Activated effector memory CD4-positive, alpha-beta T cell treated with anti-CD3 and anti-CD28 coated beads, Interleukin-2, amount 50 U/mL, for 16 hours (primary cell): ENCODE data around the gene KIFC3.
A peak's percentile ranks its signal among the peaks of the same experiment; 100 is the strongest.
"Not testable (repeated sequence)": the region's sequence is repeated elsewhere in the genome, so short reads cannot be mapped to it uniquely, and the experiment has no call there.

Experiments used
- DNase-seq: peaks from one replicate; pipeline ENCODE4 v3.0.0-alpha.2; 2020

The KIFC3 gene

DNA sequence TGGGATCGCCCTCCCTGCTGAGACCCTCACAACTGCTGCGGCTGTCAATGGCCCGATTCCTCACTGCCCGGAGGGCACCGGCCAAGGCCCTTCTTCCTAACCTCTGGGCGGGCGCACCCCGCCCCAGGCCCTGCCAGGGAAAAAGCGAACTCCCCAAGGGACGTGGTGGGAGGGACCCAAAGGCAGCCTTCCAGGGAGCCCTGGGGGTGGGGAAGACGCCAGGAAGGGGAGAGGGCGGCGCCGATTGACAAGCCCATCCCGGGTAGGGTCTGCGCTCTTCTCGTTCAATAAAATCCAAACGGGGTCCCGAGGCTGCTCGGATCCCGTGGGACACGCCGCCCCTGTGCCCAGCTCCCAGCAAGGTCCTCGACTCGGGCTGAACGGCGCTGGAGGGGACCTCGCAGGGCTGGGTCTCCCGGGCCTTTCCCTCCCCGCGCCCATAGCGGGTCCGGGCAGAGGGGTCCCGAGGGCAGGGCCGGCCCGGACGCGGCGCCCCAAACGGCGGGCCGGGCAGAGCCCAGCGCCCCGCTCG, 416 bp downstream of the KIFC3 start:
- DNase-seq: no peak

- no peak for DNase-seq
These were observed 1.0 kb downstream of the KIFC3 start for GRCh38 chr16:57801098-57801808.

DNA sequence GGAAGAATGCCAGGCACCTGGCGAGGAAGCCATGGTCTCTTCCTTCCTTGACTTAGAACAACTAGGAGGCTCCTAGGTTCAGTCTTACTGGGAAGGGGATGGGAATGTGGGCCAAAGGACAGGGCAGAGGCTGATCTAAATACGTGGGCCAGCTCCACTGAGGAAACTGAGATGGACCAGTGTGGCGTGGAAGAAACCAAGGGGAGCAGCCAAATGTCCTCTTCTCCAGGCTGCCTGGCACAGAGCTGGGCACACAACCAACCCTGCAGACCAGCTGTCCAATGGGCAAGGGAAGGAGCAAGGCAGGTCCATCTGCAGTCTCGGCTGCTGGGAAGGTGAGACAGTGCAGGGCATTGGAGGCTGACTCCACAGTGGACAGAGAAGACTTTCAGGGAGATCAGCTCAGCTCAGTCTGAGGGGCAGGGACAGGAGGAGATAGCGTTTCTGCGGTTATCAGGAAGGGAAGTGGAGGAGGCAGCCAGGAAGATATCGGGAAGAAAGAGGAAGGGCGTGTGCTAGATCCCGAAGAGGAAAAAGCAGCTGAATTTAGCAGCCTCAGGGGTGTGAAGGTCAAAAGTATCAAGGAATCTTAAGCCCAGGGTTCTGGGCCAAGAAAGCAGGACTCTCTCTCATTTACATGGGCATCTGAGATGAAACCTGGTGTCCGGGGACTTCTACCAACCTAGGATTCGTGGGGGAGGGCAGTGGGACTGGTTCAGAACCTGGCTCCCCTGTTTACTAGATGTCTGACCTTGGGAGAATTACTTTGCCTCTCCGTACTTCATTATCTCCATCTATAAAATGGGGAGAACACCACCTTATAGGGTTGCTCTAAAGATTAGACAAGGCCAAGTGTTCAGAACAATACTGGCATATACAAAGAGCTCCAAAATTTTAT, 1.8 kb downstream of the KIFC3 start:
- DNase-seq: no peak

- DNase-seq: no peak
These were observed 2.6 kb downstream of the KIFC3 start for GRCh38 chr16:57799600-57800199.

GRCh38 chr16:57798953-57799599, 3.2 kb downstream of the KIFC3 start:
- no peak for DNase-seq

DNA sequence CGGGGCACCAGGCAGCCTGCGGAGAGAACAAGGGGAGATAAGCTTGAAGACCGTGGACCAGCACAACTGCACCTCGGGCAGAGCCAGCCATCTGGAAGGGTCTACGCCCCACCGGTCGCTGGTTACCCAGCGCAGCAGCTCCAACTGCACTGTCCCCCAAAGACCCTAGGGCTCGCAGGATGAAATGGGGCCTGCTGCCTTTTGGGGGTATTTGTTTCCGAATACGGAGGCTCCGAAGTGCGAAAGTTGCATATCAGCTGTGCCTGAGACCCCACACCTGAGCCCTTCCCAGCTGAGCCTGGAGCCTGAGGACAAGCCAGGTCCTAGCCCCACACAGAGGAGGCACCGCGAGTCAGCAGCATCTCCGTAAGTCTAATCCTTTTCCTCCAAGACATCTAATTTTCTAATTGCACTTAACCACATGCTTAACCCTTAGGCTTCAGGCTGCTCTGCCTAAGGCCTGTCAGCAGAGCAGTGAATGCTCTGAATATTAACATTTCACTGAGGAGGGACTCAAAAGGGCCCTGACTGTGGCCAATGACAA, 4.0 kb downstream of the KIFC3 start:
- no peak for DNase-seq

GRCh38 chr16:57797526-57798266, 4.6 kb downstream of the KIFC3 start:
- DNase-seq: no peak

DNA sequence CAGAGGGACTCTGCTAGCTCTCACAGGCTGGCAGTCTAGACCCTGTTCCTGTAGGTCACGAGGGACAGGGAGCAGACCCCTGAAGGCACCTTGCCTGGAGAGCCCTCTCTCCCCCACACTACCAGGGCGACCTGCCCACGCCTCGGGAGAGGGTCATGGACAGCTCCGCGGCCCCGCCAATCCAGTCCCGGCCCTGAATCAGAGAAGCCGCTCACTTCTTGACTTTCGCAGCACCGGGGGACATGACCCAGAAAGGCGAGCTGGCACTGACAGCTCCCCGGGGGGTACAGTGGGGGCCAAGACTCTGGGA, 5.1 kb downstream of the KIFC3 start:
- no peak for DNase-seq

- not testable (repeated sequence) for DNase-seq
These were observed 6.3 kb downstream of the KIFC3 start for GRCh38 chr16:57796014-57796413.

DNA sequence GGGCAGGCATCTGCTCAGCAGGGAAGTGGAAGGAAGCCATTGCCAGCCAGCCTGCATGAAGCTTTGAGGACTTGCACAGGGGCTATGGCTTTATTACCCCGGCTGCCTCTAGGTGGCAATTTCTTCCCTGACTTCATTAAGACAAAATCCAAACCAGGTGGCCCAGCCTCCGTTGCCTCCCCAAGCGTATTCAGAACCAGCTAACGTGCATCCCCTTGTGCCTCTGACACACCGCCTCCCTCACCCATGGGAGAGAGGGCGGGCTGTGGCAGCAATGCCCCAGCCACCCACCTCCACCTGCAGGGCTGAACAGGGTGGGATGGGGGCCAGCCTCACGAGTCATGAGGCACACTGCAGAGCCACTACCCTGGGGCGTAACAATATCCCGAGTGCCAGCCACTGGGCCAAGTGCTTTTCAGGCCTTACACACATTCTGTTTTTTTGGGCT, 6.8 kb downstream of the KIFC3 start:
- peak; percentile 68 for DNase-seq

DNA sequence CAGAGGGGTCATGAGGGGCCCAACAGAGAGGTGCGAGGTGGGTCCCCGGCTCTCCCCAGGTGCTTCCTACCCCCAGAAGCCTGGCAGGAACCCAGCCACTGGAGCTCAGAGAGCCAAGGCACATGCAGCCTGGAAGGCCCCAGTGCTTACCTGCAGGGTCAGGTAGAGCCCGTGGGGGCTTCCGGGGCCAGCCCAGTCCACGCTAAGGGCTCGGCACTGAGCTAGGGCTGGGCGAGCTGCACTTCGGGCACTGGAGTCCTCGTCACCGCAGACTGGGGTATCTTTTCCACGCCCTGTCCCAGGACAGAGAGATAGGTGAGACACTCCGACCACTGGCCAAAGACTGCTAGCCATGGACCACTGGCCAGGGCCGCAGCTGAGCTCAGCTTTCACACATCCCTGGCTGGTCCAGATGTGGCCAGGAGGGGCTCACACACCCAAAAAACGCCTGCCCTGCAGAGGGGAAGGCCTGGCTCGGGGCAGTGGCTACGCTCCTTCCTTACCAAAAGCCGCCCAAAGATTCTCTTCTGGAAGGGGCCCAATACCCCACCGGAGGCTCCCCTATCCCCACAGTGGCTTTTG, 7.4 kb downstream of the KIFC3 start:
- no peak for DNase-seq

DNA sequence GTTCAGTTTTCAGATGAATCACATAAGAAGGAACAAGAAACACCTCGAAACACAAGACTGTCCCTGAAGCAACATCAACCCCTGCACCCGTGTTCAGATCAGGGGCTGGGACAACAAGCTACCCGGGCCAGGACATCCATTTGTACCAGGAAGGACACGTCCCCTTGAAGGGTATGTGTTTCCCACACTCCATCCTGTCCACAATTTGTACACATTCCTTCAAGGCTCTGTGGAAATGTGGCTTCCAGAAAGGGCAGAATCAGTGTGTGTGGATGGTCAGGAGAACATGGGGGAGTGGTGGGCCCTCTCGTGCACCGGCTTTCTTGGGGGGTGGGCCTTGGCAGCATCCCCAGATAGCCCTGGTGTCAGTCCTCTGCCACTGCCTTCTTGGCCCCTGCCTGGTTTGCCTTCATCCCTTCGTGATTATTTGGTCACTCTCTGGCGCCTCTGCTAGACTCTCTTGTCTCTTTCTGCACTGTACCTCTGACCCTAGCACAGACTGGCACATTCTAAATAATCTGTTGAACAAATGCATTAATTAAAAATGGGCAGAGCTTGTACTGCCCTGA, 10.3 kb downstream of the KIFC3 start:
- DNase-seq: no peak

GRCh38 chr16:57791195-57791892, 10.9 kb downstream of the KIFC3 start:
- DNase-seq: no peak

DNA sequence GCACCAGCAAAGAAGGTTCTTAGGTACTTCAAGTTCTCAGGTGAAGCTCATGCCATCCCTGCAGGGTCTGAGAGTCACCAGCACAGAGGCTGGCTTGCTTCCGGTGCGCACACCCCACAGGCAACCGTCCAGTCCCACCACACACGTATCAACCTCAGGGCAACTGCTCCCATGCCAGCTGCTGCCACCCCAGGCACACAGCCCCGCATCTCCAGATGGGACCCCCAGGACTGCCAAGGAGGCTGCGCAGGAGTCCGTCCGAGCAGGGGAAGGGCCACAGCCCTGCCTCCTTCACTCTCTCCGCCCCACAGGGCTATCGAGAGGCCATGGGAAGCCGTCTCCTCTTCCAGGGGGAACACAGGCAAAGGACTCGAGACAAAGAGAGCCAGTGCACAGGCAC, 13.3 kb downstream of the KIFC3 start:
- DNase-seq: no peak

- no peak for DNase-seq
These were observed 13.9 kb downstream of the KIFC3 start for GRCh38 chr16:57788252-57788841.

DNA sequence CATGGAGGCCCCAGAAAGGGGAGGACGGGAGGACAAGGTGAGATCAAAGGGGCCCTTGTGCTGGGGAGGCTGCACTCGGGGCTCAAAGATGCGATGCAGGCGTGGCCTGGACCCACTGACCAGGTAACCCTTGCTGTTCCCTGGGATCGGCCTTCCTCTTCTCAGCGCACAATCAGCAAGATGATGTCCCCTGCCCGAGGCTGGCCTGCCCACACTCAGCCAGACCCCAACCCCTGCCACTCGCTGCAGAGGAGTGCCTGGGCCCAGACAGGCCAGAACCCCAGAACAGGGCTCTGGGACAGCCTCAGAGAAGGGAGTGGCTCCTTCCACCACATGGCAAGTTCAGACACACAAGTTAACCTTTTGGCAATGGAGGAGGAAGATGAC, 14.8 kb downstream of the KIFC3 start:
- DNase-seq: no peak

DNA sequence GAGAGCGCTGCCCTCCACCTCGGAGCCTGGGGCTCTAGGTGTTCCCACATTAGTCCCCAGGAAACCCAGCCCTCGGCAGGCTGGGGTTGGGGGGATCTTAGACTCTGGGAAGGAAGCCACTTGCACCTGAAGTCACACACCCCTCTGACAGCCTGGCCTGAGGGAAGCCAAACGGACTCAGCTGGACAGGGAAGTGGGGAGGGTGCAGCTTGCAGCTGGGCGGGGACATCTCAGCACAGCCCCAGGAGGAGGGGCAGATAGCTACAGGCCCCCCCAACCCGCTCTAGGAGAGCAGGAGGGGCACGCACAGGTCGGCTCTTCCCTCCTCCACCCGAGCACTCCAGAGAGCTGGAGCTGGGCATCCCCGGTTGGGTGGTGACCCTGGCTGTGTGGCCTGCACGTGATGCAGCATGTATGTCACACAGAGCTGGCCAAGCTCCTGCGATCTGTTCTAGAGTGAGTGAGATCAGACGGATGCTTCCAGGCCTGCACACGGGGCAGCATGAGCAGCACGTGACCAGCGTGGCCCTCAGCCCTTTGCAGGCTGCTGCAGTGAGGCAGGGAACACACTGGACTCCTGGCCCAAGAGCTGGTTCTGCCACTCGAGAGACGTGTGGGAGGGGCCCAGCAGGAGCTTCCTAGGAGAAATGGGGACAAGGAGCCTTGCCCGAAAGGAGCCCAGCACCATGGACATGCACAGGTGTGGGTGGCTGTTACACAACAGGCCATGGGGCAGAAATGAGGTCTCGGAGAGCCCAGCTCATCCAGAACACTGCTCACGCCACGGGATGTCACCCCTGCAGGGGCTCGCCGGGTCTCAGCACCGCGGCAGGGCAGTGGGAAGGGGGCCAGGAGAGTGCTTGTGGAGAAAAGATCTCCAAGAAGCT, 15.4 kb downstream of the KIFC3 start:
- no peak for DNase-seq

DNA sequence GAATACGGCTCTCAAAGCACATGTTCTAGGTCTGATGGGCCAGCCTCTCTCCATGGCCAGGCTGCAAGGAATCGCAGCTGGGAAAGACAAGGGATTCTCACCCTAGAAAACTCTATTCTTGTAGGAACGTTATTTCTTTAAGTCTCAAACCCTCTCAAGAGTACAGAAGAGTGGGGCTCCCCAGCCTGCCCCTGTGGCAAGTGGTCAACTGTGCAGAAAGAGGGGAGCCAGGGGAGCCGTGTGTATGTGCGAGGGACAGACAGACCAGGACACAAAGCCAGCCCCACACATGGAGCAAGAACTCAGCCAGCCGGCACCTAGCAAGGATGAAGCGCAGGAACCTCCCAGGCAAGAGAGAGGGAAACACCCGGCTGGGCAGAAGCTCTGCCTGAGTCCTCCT, 16.4 kb downstream of the KIFC3 start:
- DNase-seq: no peak

DNA sequence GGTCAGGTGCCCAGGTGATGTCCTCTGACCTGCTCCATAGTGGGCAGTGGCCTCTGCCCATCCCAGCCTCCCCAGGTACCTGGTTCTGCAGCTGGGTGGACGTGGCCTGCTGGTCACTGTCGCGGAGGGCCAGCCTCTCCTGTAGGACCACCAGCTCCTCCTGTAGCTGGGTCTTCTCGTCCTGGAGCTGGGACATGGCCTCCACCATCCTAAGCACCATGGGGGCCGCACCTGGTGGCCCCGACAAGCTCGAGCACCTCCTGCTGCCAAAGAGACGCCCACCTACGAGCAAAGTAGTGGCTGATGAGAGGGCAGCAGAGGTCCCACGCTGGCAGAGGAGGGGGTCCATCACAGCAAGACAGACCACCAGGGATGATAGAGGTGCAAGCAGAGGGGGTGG, 16.9 kb downstream of the KIFC3 start:
- DNase-seq: no peak
